IMR-90 (cell line): Measurements from ENCODE around the gene ARL14EP. TPM values are rescaled to one million over a fixed set of nuclear protein-coding genes. Genes with fewer than 3 reads are reported as not detected.

Source experiments
- ATAC-seq: fragments of 200-7000 bp; cut with Tn5 transposase; 2 replicates; pipeline ENCODE4 v1.9.1; 2020; ENCODE audit warnings: low read depth, mild to moderate bottlenecking, moderate library complexity
- BruUV-seq: library from RNA; stranded (reverse); fragments of 400-500 nt; replicated peaks from 2 replicates; lab custom pipeline; 2021; lab: Mats Ljungman, UMichigan
- CTCF ChIA-PET: fragments of 300-600 bp; formaldehyde crosslinking; extraction: SDS; loops from one replicate; lab custom pipeline; 2021; ENCODE audit warnings: antibody characterized with exemption; lab: Yijun Ruan, JAX
- POLR2A ChIA-PET: fragments of 300-600 bp; sonication (Branson Sonifier 250); formaldehyde crosslinking; loops from one replicate; lab custom pipeline; 2022; ENCODE audit warnings: antibody characterized with exemption; ENCODE audit not compliant: unreplicated experiment; lab: Charles Lee
- DNase-seq: peaks from one replicate; pipeline ENCODE4 v3.0.0; 2013
- H2AFZ ChIP-seq: replicated peaks from 2 replicates; pipeline ENCODE3; 2013; ENCODE audit warnings: low read length, mild to moderate bottlenecking; ENCODE audit not compliant: poor library complexity
- H2AK5ac ChIP-seq: 2 replicates; pipeline ENCODE4 v1.6.1; 2013; ENCODE audit warnings: low read depth, low read length, inconsistent platforms
- H2AK9ac ChIP-seq: replicated peaks from 2 replicates; pipeline ENCODE3; 2013; ENCODE audit warnings: mild to moderate bottlenecking, low read depth, low read length, moderate library complexity; ENCODE audit not compliant: poor library complexity
- H2BK120ac ChIP-seq: 2 replicates; pipeline ENCODE4 v1.6.1; 2013; ENCODE audit warnings: low read depth, low read length, inconsistent platforms
- H2BK15ac ChIP-seq: 3 replicates; pipeline ENCODE4 v1.6.1; 2013; ENCODE audit warnings: low read depth, low read length, inconsistent platforms
- H2BK20ac ChIP-seq: 2 replicates; pipeline ENCODE4 v1.6.1; 2013; ENCODE audit warnings: low read depth, mild to moderate bottlenecking, inconsistent platforms, low read length, moderate library complexity
- H2BK5ac ChIP-seq: 2 replicates; pipeline ENCODE4 v1.6.1; 2013; ENCODE audit warnings: mild to moderate bottlenecking, low read depth, low read length, inconsistent platforms; ENCODE audit not compliant: poor library complexity, severe bottlenecking
- H3K14ac ChIP-seq: replicated peaks from 2 replicates; pipeline ENCODE4 v1.6.1; 2013; ENCODE audit warnings: low read depth, low read length, inconsistent platforms
- H3K18ac ChIP-seq: 2 replicates; pipeline ENCODE4 v1.6.1; 2013; ENCODE audit warnings: low read depth, low read length, control low read depth
- H3K23ac ChIP-seq: 2 replicates; pipeline ENCODE4 v1.6.1; 2013; ENCODE audit warnings: low read depth, low read length, inconsistent platforms
- H3K27ac ChIP-seq: 2 replicates; pipeline ENCODE4 v1.5.1; 2013; ENCODE audit warnings: mild to moderate bottlenecking, control low read depth, low read length; ENCODE audit not compliant: insufficient read depth
- H3K27me3 ChIP-seq: 2 replicates; pipeline ENCODE4 v1.6.1; 2013; ENCODE audit warnings: low read length; ENCODE audit not compliant: control insufficient read depth, insufficient read depth
- H3K36me3 ChIP-seq: 2 replicates; pipeline ENCODE4 v1.6.1; 2013; ENCODE audit warnings: low read length, mixed read lengths; ENCODE audit not compliant: control insufficient read depth, insufficient read depth
- H3K4ac ChIP-seq: 2 replicates; pipeline ENCODE4 v1.6.1; 2013; ENCODE audit warnings: low read depth, low read length, inconsistent platforms
- H3K4me1 ChIP-seq: 2 replicates; pipeline ENCODE4 v1.6.1; 2013; ENCODE audit warnings: low read length, mixed read lengths; ENCODE audit not compliant: control insufficient read depth, insufficient read depth
- H3K4me2 ChIP-seq: 2 replicates; pipeline ENCODE4 v1.6.1; 2013; ENCODE audit warnings: low read depth, mild to moderate bottlenecking, control low read depth, low read length, moderate library complexity
- H3K4me3 ChIP-seq: 2 replicates; pipeline ENCODE4 v1.5.1; 2013; ENCODE audit warnings: low read depth, mild to moderate bottlenecking, control low read depth, low read length, moderate library complexity; ENCODE audit not compliant: insufficient read depth
- H3K56ac ChIP-seq: 2 replicates; pipeline ENCODE4 v1.6.1; 2013; ENCODE audit warnings: low read length, inconsistent platforms; ENCODE audit not compliant: insufficient read depth; ENCODE audit errors: extremely low read depth
- H3K79me1 ChIP-seq, 2 experiments: 2 replicates each; pipeline ENCODE4 v1.6.1; 2013; ENCODE audit warnings: low read length in 2 of 2, inconsistent platforms in 1 of 2, low read depth in 1 of 2
- H3K9ac ChIP-seq: 2 replicates; pipeline ENCODE4 v1.6.1; 2013; ENCODE audit warnings: low read depth, low read length, control low read depth
- H3K9me1 ChIP-seq: 2 replicates; pipeline ENCODE4 v1.6.1; 2013; ENCODE audit warnings: low read length, inconsistent platforms; ENCODE audit not compliant: insufficient read depth
- H3K9me3 ChIP-seq: 2 replicates; pipeline ENCODE4 v1.6.1; 2013; ENCODE audit warnings: low read length; ENCODE audit not compliant: control insufficient read depth, insufficient read depth
- H4K20me1 ChIP-seq: 2 replicates; pipeline ENCODE4 v1.6.1; 2013; ENCODE audit warnings: low read length, inconsistent platforms; ENCODE audit not compliant: insufficient read depth
- H4K5ac ChIP-seq: 2 replicates; pipeline ENCODE4 v1.6.1; 2013; ENCODE audit warnings: mild to moderate bottlenecking, low read depth, low read length, control low read depth
- H4K8ac ChIP-seq, 2 experiments: 2 replicates each; pipeline ENCODE4 v1.6.1; 2013; ENCODE audit warnings: low read depth in 2 of 2, low read length in 2 of 2, control low read depth in 1 of 2, inconsistent platforms in 1 of 2
- H4K91ac ChIP-seq: 2 replicates; pipeline ENCODE4 v1.6.1; 2013; ENCODE audit warnings: low read depth, low read length, inconsistent platforms; ENCODE audit not compliant: insufficient read depth
- CEBPB ChIP-seq: IDR thresholded peaks from 2 replicates; pipeline ENCODE4 v1.6.1; 2012; ENCODE audit warnings: low read depth, low read length, improper control_type of control experiment
- CHD1 ChIP-seq: IDR thresholded peaks from 2 replicates; pipeline ENCODE4 v1.6.1; 2012; ENCODE audit warnings: low read depth, low read length, improper control_type of control experiment
- FOS ChIP-seq: fragments of 150-350 bp; IDR thresholded peaks from 2 replicates; pipeline ENCODE4 v1.6.1; 2016; ENCODE audit warnings: low read depth, low read length
- MAFK ChIP-seq: IDR thresholded peaks from 2 replicates; pipeline ENCODE4 v1.6.1; 2012; ENCODE audit warnings: low read depth, low read length, improper control_type of control experiment
- MAZ ChIP-seq: IDR thresholded peaks from 2 replicates; pipeline ENCODE4 v1.6.1; 2012; ENCODE audit warnings: low read depth, mild to moderate bottlenecking, low read length, improper control_type of control experiment, moderate library complexity, borderline replicate concordance
- NFE2L2 ChIP-seq: fragments of 150-350 bp; IDR thresholded peaks from 2 replicates; pipeline ENCODE4 v1.6.1; 2016; ENCODE audit warnings: low read depth, mild to moderate bottlenecking, low read length
- POLR2A ChIP-seq: IDR thresholded peaks from 2 replicates; pipeline ENCODE4 v1.6.1; 2012; ENCODE audit warnings: mild to moderate bottlenecking, low read depth, low read length
- RCOR1 ChIP-seq: IDR thresholded peaks from 2 replicates; pipeline ENCODE4 v1.6.1; 2012; ENCODE audit warnings: mild to moderate bottlenecking, low read length, improper control_type of control experiment; ENCODE audit not compliant: insufficient replicate concordance
- WGBS, 2 experiments: methylation state at CpG; one replicate each; pipeline versions ENCODE4 v1.1.5 to v1.1.7; 2013; ENCODE audit warnings: missing lambda C conversion rate in 2 of 2; ENCODE audit not compliant: insufficient read length in 1 of 2; ENCODE audit errors: extremely low coverage in 2 of 2; 5-methylcytosine and 5-hydroxymethylcytosine counted together
- dilution Hi-C: fragments of 300-500 bp; cut with HindIII; formaldehyde crosslinking; loops from one replicate; pipeline ENCODE4 v1.14.3; 2018; ENCODE audit warnings: low sequenced_read_pairs; ENCODE audit not compliant: unreplicated experiment
- in situ Hi-C: fragments of 300-500 bp; cut with MboI; formaldehyde crosslinking; loops from 3 replicates; pipeline ENCODE4 v1.14.3; 2019; ENCODE audit warnings: low sequenced_read_pairs, inconsistent platforms, mixed read lengths
- intact Hi-C: fragments of 100-400 bp; cut with micrococcal nuclease; formaldehyde crosslinking; loops from 2 replicates; pipeline ENCODE4 v1.10.0; 2022
- polyA plus RNA-seq, 3 experiments: library from polyadenylated mRNA; depleted of rRNA; stranded (reverse); fragments of >200 nt; gene quantifications; 2 replicates each; pipeline ENCODE4 v1.2.3, GENCODE V29; 2012; ENCODE audit warnings: low replicate concordance in 1 of 3
- total RNA-seq: library from RNA; depleted of rRNA; stranded (reverse); fragments of >200 nt; gene quantifications from 2 replicates; pipeline ENCODE4 v1.2.3, GENCODE V29; 2012
- TF ChIP-seq, protein P1 (sequence below): conservative IDR thresholded peaks from 2 replicates; pipeline ENCODE4 v1.5.1; 2012; ENCODE audit warnings: mild to moderate bottlenecking, low read depth, low read length, improper control_type of control experiment

The ARL14EP gene
- total and polyA plus RNA-seq, 2 of the 4 experiments (the other 2 are of a cell fraction), result 13.8 to 15.7 TPM

DNA sequence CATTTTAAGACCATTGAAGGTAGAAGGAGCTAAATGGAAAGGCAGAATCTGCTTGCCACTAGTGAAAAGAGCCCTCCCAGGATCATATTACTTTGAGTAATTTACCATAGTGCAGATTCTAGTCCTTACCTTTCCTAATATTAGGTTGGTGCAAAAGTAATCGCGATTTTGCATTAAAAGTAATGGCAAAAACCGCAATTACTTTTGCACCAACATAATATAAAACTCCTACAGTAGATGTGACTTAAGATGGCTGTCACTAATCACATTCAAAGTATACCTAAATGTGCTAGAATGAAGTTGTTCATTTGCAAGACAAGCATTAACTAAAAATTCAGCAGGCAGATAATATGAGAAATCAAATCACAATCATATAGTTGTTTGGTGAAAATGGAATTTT lies 38.1 kb upstream of the ARL14EP start:
- Histone ChIP-seq H3K56ac (no peak overlapping the region), H3K18ac (no peak overlapping the region), H3K4me3 (no peak overlapping the region), H3K27me3 (no peaks in the 10 kb centered on the region), H3K4ac (no peak overlapping the region), H3K9me3 (no peaks in the 10 kb centered on the region), H4K91ac (no peak overlapping the region), H3K4me2 (no peak overlapping the region), H3K79me1 (no peaks in the 10 kb centered on the region), H3K23ac (no peak overlapping the region), H2AK9ac (no peak overlapping the region), H3K27ac (no peak overlapping the region), H4K5ac (no peak overlapping the region), H4K8ac (no peak overlapping the region), H2BK20ac (no peak overlapping the region), H2BK15ac (no peak overlapping the region), H2BK120ac (no peak overlapping the region), H3K4me1 (no peaks in the 10 kb centered on the region), H2BK5ac (no peak overlapping the region), H3K36me3 (no peaks in the 10 kb centered on the region), H4K20me1 (no peaks in the 10 kb centered on the region), H3K9ac (no peak overlapping the region), H2AK5ac (no peak overlapping the region), H3K9me1 (no peaks in the 10 kb centered on the region), H2AFZ (no peak overlapping the region), H3K14ac (no peak overlapping the region)
- TF ChIP-seq CHD1 (no peak), MAFK (no peak), NFE2L2 (no peak), POLR2A (no peak), MAZ (no peak), FOS (no peak), CEBPB (no peak), RCOR1 (no peak)
- TF ChIP-seq, protein P1, sequence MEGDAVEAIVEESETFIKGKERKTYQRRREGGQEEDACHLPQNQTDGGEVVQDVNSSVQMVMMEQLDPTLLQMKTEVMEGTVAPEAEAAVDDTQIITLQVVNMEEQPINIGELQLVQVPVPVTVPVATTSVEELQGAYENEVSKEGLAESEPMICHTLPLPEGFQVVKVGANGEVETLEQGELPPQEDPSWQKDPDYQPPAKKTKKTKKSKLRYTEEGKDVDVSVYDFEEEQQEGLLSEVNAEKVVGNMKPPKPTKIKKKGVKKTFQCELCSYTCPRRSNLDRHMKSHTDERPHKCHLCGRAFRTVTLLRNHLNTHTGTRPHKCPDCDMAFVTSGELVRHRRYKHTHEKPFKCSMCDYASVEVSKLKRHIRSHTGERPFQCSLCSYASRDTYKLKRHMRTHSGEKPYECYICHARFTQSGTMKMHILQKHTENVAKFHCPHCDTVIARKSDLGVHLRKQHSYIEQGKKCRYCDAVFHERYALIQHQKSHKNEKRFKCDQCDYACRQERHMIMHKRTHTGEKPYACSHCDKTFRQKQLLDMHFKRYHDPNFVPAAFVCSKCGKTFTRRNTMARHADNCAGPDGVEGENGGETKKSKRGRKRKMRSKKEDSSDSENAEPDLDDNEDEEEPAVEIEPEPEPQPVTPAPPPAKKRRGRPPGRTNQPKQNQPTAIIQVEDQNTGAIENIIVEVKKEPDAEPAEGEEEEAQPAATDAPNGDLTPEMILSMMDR, result no peak
- CTCF ChIA-PET, result no interaction called here
- ATAC-seq (no peak), DNase-seq (no peak)
- dilution Hi-C loops (no loop called here), in situ Hi-C loops (no loop called here), intact Hi-C loops (no loop called here)
- POLR2A ChIA-PET, result no interaction called here
- WGBS, 2 experiments, result no CpG with 5 or more reads among the region's 3 CpGs
- BruUV-seq, result no TSS peak
